Upper lobe of left lung (tissue), 6 donors: Measurements from ENCODE around the gene APOBEC3B. TPM values are rescaled to one million over a fixed set of nuclear protein-coding genes. Genes with fewer than 3 reads are reported as not detected.
"Not testable (repeated sequence)": the region's sequence is repeated elsewhere in the genome, so short reads cannot be mapped to it uniquely, and the experiment has no call there.

ENCODE experiments used
- ATAC-seq, 2 donors: fragments of 200-7000 bp; cut with Tn5 transposase; one replicate each; pipeline ENCODE4 v1.9.1; 2022; ENCODE audit warnings: mild to moderate bottlenecking in 2 of 2, moderate library complexity in 2 of 2; ENCODE audit not compliant: low FRiP score in 2 of 2
- DNase-seq, 2 donors: peaks; one replicate each; pipeline ENCODE4 v3.0.0-alpha.2; 2019 to 2020
- H3K27ac ChIP-seq, 4 donors: fragments of 200-600 bp; sonication (generic); one replicate each; pipeline ENCODE4 v1.5.1; 2016 to 2019
- H3K27me3 ChIP-seq, 4 donors: fragments of 200-600 bp; sonication (generic); one replicate each; pipeline ENCODE4 v1.5.1; 2017 to 2019
- H3K36me3 ChIP-seq, 4 donors: fragments of 200-600 bp; sonication (generic); one replicate each; pipeline ENCODE4 v1.5.1; 2016 to 2019
- H3K4me1 ChIP-seq, 4 donors: fragments of 200-600 bp; sonication (generic); one replicate each; pipeline ENCODE4 v1.5.1; 2018 to 2019
- H3K4me3 ChIP-seq, 4 donors: fragments of 200-600 bp; sonication (generic); one replicate each; pipeline ENCODE4 v1.5.1; 2017 to 2019; ENCODE audit warnings: mild to moderate bottlenecking in 2 of 4, moderate library complexity in 1 of 4
- H3K9me3 ChIP-seq, 4 donors: fragments of 200-600 bp; sonication (generic); one replicate each; pipeline ENCODE4 v1.5.1; 2018 to 2019
- CTCF ChIP-seq, 6 experiments: fragments of 450-650 bp in 4 of 6; fragments of 200-600 bp in 2 of 6; sonication (generic) in 2 of 6; IDR thresholded peaks; one replicate each; pipeline ENCODE4 v1.5.1; 2016 to 2019; ENCODE audit warnings: antibody characterized with exemption in 6 of 6
- EP300 ChIP-seq, 4 donors: sonication (generic); formaldehyde crosslinking; IDR thresholded peaks; one replicate each; pipeline ENCODE4 v1.5.1; 2017; ENCODE audit warnings: antibody characterized with exemption in 4 of 4, control low read depth in 2 of 4
- POLR2A ChIP-seq, 4 donors: fragments of 450-650 bp; IDR thresholded peaks; one replicate each; pipeline ENCODE4 v1.5.1; 2016 to 2017; ENCODE audit warnings: antibody characterized with exemption in 4 of 4, mild to moderate bottlenecking in 2 of 4
- POLR2AphosphoS5 ChIP-seq, 2 donors: sonication (generic); formaldehyde crosslinking; IDR thresholded peaks; one replicate each; pipeline ENCODE4 v1.5.1; 2017; ENCODE audit warnings: antibody characterized with exemption in 2 of 2
- WGBS, 2 donors: methylation state at CpG; one replicate each; pipeline ENCODE4 v1.1.5; 2017 to 2018; 5-methylcytosine and 5-hydroxymethylcytosine counted together
- total RNA-seq, 6 donors: library from RNA; depleted of rRNA in 4 of 6; stranded (reverse); fragments of >200 nt in 4 of 6; gene quantifications; one replicate each; pipeline versions ENCODE4 v1.1.0 to v1.2.1, GENCODE V29; 2016 to 2021
- donor health status: DM: no; HTN: no; CAD: no; lungs with moderate emphysema.
- donor health status: DM: no; HTN: yes; CAD: no; lungs with severe emphysema.

The APOBEC3B gene
- total RNA-seq, 6 donors from 2014 or later, result 0.89 to 5.8 (median 1.5) TPM; not detected in 2

GRCh38 chr22:38943882-38944281 lies 38.3 kb upstream of the APOBEC3B start:
- Histone ChIP-seq H3K4me1 (peaks cover 0 to 11% (median 6%) of the 10 kb centered on the region in 4 donors), H3K9me3 (no peaks in the 10 kb centered on the region), H3K4me3 (no peak overlapping the region), H3K27me3 (no peaks in the 10 kb centered on the region), H3K27ac (peak overlapping the region in 2 of 4 donors; percentile 8 to 73), H3K36me3 (no peaks in the 10 kb centered on the region)
- TF ChIP-seq POLR2AphosphoS5 (IDR thresholded peaks at IDR 0.05) (no peak), EP300 (IDR thresholded peaks at IDR 0.05) (no peak), POLR2A (IDR thresholded peaks at IDR 0.05) (no peak), CTCF (IDR thresholded peaks at IDR 0.05) (no peak)
- 55 to 66% methylated on average over 3 of the region's 3 CpGs for WGBS, 2 donors
- DNase-seq (no peak), ATAC-seq (no peak)

- Histone ChIP-seq H3K27me3 (no peaks in the 10 kb centered on the region), H3K36me3 (no peaks in the 10 kb centered on the region), H3K9me3 (no peaks in the 10 kb centered on the region), H3K4me1 (peaks cover 0 to 11% (median 6%) of the 10 kb centered on the region in 4 donors), H3K4me3 (no peak overlapping the region), H3K27ac (no peak overlapping the region)
- 72 to 90% methylated on average over 4 to 7 of the region's 7 CpGs for WGBS, 2 donors
- ATAC-seq (no peak), DNase-seq (no peak)
- TF ChIP-seq POLR2AphosphoS5 (IDR thresholded peaks at IDR 0.05), result no peak
- no peak for TF ChIP-seq POLR2A (IDR thresholded peaks at IDR 0.05)
- TF ChIP-seq EP300 (IDR thresholded peaks at IDR 0.05), result no peak
- TF ChIP-seq CTCF (IDR thresholded peaks at IDR 0.05), result no peak
Measured at GRCh38 chr22:38944653-38945052, 37.5 kb upstream of the APOBEC3B start.

- peaks cover 0 to 11% (median 5%) of the 10 kb centered on the region in 4 donors for H3K4me1 ChIP-seq
- not testable (repeated sequence) for ATAC-seq, H3K4me3 ChIP-seq, DNase-seq, H3K36me3 ChIP-seq, H3K27me3 ChIP-seq, H3K27ac ChIP-seq, H3K9me3 ChIP-seq
Measured at GRCh38 chr22:38945706-38946338, 36.3 kb upstream of the APOBEC3B start.

GRCh38 chr22:38946771-38947170 lies 35.4 kb upstream of the APOBEC3B start:
- no peak overlapping the region for H3K27ac ChIP-seq
- no peaks in the 10 kb centered on the region for H3K27me3 ChIP-seq
- no peak for TF ChIP-seq EP300 (IDR thresholded peaks at IDR 0.05)
- no peak for TF ChIP-seq CTCF (IDR thresholded peaks at IDR 0.05)
- no peak for TF ChIP-seq POLR2A (IDR thresholded peaks at IDR 0.05)
- TF ChIP-seq POLR2AphosphoS5 (IDR thresholded peaks at IDR 0.05), result no peak
- H3K4me3 ChIP-seq, result no peak overlapping the region
- H3K36me3 ChIP-seq, result no peaks in the 10 kb centered on the region
- peaks cover 3 to 11% (median 3%) of the 10 kb centered on the region in 4 donors for H3K4me1 ChIP-seq
- no peak for ATAC-seq
- no peaks in the 10 kb centered on the region for H3K9me3 ChIP-seq
- peak in 1 of 2 donors; percentile 14 for DNase-seq
- WGBS, 2 donors, result 84 to 86% methylated on average over 5 to 8 of the region's 8 CpGs

- Histone ChIP-seq H3K9me3 (no peaks in the 10 kb centered on the region), H3K27me3 (no peaks in the 10 kb centered on the region), H3K36me3 (no peaks in the 10 kb centered on the region), H3K4me1 (peaks cover 3 to 10% (median 8%) of the 10 kb centered on the region in 4 donors), H3K4me3 (no peak overlapping the region), H3K27ac (no peak overlapping the region)
- ATAC-seq (no peak), DNase-seq (peak in 1 of 2 donors; percentile 22)
- TF ChIP-seq POLR2A (IDR thresholded peaks at IDR 0.05) (no peak), EP300 (IDR thresholded peaks at IDR 0.05) (no peak), POLR2AphosphoS5 (IDR thresholded peaks at IDR 0.05) (no peak), CTCF (IDR thresholded peaks at IDR 0.05) (no peak)
- WGBS, 2 donors, result 79% methylated on average over 10 to 14 of the region's 14 CpGs
Measured at GRCh38 chr22:38947321-38948140, 34.6 kb upstream of the APOBEC3B start.
